GM21786 (cell line): ENCODE results near the gene SPRTN.

ENCODE experiments used
- ATAC-seq: cut with Tn5 transposase; IDR thresholded peaks from one replicate; pipeline ENCODE4 v1.9.1; 2021; ENCODE audit not compliant: unreplicated experiment

Gene SPRTN

DNA sequence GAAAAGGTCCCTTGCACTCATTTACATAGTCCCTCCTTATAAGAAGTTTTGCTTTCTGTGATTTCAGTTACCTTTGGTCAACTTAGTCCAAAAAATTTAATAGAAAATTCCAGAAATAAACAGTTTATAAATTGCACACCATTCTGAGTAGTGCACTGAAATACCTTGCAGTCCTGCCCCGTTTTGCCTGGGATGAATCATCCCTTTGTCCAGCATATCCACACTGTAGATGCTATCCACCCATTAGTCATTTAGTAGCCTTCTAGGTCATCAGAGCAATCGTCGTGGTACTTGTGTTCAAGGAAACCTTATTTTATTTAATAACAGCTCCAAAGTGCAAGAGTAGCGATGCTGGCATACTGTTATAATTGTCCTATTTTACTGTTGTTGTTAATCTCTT is 38.0 kb downstream of the SPRTN start:
- ATAC-seq, result no peak

DNA sequence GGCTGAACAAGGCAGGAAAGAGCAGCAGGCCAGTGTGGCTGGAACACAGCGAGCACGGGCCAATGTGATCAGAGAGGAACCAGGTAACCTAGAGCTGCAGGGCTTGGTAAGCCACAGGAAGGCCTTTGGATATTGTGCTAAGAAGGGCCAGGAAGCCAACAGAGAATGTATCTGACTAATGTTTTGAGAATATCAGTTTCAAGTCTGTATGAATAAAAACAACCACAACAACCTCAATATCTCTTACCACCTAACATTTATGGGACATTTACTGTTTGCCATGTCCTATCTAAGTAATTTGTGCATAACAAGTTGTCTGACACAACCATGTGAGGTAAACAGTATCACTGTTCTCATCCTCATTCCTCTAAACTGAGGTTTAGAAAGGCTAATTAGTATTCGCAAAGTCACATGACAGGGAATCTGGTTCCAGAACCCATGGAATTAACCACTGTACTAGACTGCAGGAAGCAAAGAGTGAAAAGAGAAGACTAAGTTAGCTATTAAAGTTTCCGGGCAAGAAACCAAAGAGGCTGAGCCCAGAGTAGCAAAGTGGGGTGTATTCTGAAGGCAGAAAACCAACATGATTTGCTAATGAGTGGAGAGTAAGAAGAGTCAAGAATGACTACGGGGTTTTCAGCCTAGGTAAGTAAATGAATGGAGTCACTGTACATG is 38.9 kb downstream of the SPRTN start:
- ATAC-seq, result peak; percentile 70

DNA sequence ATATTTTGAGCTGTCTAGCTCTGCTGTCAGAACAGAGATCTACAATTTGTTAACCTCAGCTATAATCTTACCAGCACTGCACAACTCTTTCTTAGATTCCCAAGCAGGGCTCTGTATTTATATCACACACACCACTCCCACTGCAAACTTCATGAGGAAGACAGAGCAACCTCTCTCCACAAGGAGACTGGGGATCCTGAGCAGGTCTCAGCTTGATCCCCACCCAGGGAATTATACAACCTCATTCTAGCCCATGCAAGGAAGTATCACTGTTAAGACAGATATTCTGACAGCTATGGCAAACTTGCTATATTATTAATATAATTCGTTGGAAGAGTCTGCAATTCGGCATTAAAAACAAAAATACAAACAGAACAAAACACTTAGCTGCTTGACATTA is 43.6 kb downstream of the SPRTN start:
- no peak for ATAC-seq

DNA sequence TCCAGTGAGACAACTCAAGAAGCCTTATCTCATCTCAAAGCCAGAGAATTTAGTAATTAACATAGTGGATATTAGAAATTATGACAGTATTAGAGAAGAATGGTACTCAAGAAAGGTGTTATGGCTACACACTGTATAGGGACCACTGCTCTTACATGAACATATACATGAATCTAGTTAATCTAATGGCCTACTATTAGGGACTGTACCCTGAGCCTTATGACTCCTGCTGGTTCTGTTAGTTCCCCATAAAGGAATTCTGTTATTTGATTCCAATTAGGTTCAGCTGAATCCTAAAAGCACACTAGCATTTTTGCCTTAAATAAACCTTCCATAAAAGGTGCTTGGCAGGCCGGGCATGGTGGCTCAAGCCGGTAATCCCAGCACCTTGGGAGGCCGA is 44.3 kb downstream of the SPRTN start:
- no peak for ATAC-seq

DNA sequence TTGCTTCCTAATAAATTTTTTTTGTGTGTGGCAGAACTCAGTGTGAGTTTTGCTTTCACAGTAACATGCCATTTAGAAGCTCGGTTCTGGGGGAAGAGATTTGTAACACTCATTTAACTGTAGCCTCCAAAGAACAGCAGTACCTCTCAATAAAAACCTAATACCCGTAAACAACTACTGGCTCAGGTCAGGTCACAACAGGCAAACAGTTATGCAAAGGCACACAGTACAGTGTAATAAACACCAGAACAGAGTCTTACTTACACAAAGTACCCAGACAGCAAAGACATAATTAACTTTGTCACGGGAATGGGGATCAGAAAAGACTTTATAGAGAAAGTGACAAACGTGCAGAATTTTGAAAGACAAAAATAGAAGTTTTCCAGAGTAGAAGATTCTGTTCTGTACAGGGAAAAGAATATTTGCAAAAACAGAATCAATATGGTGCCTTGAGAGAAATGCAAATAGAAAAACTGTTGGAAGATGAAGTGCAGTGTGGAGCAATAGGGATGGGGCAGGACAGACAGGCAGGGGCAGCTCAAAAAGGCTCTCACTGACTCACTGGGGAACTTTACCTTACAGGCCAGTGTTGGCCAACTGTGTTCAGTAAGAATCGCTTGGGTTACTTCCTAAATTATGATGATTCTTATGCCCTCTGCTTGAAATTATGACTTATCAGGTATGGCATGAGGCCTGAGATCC is 45.2 kb downstream of the SPRTN start:
- ATAC-seq, result no peak

DNA sequence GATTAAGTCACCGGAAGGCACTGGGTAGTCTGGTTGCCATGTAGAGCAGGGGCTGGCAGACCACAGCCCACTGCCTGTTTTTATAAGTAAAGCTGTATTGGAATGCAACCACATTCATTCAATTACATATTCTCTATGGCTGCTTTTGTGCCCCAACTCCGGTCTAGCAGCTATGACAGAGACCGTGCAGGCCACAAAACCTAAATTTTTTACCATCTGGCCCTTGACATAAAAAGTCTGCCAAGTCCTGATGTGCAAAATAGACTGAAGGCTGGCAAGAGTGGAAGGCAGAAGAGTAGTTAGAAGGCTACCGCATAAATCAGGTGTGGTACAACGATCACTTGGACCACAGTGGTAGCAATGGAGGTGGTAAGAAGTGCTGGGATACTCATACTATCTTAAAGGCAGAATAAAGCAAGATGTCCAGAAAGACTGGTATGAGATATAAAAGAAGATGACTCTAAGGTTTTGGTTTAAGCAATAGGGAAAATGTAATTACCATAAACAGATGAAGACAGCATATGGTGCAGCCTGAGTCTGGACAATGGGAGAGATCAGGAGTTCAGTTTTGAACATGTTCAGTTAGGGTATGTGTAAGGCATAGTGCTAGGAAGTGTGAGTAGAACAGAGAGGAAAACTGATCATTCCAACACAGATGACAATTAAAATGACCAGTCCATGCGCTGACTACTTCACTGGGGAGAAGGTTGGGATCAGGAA is 46.8 kb downstream of the SPRTN start:
- no peak for ATAC-seq

DNA sequence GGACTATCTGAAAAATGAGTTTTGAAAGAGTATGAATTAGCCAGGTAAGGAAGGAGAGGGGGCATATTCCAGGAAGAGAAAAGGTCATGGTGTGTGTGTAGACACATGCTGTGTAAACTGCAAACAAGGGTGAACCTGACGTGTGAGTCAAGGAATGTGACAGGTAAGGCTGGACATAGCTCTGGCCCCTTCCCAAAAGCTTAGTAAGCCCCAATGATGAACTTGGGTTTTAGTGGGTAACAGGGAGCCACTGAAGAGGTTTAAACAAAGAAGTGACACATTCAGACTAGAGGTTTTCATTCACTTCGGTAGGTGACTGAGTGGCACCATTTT is 47.3 kb downstream of the SPRTN start:
- no peak for ATAC-seq

DNA sequence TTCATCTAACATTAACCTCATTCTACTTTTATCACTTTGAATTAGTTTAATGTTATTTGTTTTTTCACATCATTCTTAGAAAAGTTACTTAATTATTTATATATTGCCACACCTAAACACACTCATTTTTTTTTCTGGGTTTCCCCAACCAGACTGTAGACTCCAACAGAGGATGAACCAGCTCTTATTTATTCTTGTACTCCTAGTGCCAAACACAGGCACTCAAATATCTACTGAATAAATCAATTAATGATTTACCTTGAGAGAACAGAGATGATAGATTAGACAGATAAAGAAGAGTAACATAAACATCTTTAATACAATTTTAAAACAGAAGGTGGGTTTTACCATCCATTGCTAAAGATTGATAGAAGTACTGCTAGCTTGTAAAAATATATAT is 48.4 kb downstream of the SPRTN start:
- ATAC-seq, result no peak

DNA sequence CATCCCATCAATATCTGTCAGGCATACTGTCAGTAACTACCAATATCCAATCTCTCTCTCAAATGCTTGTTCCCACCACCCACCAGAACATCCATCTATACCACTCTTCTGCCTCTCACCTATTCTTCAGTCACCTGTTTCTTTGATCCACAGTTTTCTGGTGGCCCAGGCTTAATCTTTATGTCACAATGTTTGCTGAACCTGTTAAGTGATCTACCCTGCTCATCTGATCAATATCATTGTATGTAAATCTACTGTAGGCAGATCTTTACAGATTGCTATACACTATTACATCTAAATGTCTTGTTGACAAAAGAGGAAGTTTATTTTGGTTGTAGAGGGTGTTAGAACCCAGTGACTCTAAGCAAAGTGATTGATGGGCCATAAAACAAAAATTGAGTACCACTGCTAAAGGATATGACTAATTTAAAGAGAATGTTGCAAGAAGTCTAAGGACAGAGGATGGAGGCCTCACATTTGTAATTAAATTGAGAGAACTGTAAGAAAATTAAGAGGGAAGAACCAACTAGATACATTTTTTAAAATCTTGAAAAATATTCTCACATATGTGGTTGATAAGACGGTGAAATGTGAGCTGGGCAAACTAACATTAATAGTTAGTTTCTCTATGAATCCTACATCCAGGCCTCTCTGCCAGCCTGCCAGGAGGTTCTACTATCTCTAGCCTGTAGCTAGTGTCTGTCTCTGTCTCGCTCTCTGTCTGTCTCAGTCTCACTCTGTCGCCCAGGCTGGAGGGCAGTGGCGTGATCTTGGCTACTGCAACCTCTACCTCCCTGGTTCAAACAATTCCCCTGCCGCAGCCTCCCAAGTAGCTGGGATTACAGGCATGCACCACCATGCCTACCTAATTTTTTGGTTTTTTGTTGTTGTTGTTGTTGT is 49.9 kb downstream of the SPRTN start:
- no peak for ATAC-seq

DNA sequence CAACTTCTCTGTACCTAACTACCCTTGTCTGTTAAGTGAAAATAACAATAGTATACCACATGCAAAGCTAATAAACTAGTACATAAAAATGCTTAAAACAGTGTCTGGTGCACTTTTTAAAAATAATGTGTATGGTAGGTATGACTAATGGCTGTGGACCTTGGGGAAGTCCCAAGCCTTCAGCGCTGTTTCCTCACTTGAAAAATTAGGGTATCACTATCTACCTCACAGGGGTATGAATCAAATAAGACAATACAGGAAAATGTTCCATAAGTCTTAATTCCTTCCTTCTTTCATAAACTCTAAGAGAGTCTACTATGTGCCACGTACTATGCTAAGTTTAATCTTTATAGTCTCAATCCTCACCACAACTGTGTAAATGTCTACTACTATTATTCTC is 52.0 kb downstream of the SPRTN start:
- no peak for ATAC-seq

DNA sequence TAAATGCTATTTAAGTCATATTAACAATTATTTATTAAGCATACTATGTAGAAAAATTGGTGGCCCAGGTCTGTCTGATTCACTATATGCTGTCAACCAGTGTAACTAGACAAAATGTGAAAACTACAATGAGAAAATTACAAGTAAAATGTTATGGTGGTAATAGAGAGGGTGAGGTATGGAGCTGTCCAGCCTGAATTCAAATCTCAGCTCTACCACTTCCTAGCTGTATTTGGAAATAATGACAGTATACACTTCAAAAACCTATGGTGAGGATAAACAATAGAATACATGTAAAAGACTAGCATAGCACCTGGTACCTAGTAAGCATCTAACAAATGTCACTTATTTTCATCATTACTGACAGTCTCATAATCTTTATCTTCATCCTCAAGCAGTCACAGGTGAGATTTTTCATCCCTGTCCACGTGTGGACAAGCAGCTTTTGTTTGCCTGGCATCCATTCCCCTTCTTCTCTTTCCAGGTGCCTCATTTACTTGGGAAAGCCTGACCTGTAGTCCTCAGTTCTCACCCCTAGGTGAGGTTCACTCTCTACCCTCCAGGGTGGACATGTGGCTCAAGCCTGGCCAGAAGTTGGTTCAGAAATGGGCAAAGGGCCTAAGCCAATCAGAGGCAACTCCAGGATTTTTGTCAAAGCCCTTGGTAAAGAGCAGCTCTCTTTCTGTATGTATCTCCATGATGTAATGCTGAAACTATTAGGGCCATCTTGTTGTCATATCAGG is 54.5 kb downstream of the SPRTN start:
- no peak for ATAC-seq

DNA sequence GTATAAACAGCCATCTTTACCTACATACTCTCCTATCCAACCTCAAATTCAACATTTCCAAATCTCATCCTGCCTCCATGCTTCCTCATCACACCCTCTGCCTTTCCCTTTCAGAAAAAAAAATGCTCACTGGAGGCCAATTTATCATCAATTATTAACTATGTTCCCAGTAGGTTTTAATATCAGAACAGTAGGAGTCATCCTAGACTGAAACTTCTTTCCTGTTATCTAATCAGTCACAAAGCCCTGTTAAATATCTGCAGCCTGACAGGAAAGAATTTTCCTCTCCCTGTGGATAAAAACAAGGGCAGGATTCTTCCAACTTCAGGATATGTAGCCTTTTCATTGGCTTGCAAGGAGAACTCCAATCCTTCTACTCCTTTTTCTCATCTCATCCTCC is 55.6 kb downstream of the SPRTN start:
- ATAC-seq, result no peak

DNA sequence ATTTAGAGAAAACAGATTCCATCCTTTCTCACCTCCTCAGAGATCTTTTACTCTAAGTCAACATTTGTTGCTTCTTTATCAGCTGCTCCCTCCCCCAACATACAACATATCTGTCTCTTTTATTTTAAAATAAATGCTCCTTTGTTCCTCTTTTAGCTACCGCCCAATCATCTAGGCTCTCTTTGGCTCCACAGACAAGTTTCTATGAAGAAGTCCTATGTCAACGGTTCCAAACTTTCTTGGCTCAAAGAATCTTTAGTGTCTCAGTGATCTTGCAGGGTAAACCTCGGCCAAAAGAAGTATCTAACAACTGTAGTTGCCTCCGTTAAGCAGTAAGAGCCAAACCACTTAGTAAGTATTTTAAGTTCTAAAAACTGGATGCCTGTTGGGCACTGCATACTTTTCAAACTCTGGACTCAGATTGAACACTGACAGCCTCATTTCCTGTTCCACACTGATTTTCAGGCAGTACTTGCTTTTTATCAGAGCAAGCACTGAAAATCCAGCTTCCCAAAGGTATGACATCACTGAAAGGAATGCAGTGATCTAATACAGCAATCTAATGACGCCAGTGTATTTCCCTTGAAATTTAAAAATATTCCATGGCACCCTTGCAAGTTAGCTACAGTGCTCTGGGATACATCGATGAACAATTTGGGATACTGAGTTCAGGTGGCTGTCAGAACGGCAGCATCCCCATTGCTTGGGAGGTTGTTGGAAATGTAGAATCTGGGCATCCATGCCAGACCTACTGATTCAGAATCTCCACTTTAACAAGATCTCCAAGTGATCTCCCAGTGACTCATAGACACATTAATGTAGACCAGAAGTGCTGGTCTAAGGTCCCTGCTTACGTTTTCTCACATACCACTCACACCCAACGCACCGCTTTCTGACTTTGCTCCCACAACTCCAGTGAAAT is 57.2 kb downstream of the SPRTN start:
- no peak for ATAC-seq

DNA sequence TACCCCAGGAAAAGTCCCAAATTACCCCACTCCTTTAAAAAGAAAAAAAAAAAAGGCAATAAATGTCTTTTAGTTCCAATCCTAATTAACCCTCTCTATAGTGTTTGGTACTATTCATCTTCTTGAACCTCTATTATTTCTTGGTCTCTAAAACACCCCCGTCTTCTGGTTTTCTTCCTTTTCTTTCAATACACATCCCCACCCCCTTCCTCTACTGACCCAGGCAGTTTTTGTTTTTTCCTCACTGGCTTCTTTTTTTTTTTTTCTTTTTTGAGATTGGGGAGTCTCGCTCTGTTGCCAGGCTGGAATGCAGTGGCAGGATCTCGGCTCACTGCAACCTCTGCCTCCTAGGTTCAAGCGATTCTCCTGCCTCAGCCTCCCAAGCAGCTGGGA is 57.9 kb downstream of the SPRTN start:
- no peak for ATAC-seq

DNA sequence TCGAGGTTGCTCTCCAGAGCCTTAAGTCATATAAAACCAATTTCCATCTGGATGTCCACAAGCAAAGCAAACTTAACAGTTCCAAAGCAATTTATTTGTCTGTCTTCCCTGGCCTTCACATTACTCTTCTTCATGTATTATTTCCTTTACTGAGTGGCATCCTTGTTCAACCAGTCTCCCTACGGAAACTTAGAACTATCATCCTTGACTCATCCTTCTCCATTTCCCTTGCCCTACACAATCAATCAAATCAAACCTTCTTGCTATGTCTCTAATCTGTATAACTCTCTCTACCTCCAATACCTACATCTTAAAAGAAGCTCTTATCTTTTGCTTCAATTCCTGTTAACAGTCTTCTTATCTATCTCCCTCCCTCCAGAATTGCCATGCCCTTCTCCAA is 58.5 kb downstream of the SPRTN start:
- ATAC-seq, result no peak

DNA sequence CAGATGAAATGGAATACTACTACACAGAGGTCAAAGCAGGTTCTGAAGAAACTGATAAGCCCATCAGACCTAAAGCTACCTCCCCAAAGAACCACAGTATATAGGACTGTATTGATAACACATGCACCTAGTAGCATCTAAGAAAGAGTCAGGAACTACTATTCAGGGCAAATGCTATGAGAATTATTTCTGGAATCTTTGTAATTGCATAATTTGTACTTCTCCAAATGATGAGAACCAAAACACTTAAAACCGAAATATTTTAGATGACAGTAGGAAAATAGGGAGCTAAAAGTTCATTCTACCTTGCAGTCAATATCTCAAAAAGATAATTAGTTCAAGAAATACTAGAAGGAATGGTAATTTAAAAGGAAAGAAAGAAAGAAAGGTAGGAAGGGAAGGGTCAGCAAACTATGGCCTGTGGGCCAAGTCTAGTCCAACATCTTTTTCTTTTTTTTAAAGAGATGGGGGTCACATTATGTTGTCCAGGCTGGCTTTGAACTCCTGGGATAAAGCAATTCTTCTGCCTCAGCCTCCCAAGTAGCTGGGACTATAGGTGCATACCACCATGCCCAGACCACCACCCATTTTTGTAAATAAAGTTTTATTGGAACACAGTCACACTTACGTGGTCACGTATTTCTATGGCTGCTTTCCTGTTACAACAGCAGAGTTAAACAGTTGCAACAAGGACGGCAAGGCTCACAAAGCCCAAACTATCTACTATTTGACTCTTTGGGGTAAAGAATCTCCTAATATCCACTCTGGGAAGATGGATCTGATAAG is 60.0 kb downstream of the SPRTN start:
- no peak for ATAC-seq

DNA sequence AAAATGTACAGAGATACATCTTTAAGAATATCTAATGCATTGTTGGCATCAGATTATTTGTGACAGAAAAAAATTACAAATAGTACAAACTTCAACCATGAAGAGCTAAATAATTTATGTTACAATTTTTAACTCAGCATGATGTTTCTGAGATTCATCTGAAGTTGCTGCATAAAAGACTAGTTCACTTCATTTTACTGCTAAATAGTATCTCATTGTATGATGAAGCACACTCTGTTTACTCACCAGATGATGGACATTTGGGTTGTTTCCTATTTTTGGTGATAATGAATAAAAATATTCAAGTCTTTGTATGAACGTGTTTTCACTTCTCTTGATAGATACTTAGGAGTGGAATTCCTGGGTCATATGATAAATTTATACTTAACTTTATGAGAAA is 63.4 kb downstream of the SPRTN start:
- ATAC-seq, result no peak

DNA sequence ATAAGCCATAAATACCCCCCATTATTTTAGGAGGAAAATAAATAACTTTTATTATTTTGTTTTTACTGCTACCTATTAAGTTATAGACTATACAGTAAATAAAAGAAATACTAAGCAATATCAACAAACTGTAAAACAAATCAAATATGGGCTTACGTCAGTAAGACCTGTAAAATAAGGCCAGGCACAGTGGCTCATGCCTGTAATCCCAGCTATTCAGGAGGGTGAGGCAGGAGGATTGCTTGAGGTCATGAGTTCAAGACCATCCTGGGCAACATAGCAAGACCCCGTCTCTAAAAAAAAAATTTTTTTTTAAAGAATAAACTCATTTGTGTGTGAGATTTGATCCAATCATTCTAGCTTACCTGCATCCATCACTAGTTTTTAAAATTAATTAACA is 66.2 kb downstream of the SPRTN start:
- no peak for ATAC-seq
